HCT116 (cell line): ENCODE results near the gene PCDHB14. TPM values are rescaled to one million over a fixed set of nuclear protein-coding genes. Genes with fewer than 3 reads are reported as not detected.

ENCODE experiments used
- ATAC-seq: fragments of 200-7000 bp; cut with Tn5 transposase; 2 replicates; pipeline ENCODE4 v1.9.1; 2020; ENCODE audit warnings: mild to moderate bottlenecking, moderate library complexity
- BruUV-seq: library from RNA; stranded (reverse); fragments of 400-500 nt; replicated peaks from 2 replicates; lab custom pipeline; 2021; lab: Mats Ljungman, UMichigan
- CTCF ChIA-PET: fragments of 300-600 bp; sonication (Branson Sonifier 250); formaldehyde crosslinking; loops from one replicate; lab custom pipeline; 2021; ENCODE audit warnings: antibody characterized with exemption; lab: Charles Lee
- POLR2A ChIA-PET: fragments of 300-600, 350-600 bp; sonication (Branson Sonifier 250); formaldehyde crosslinking; loops from one replicate; lab custom pipeline; 2021; ENCODE audit warnings: antibody characterized with exemption; lab: Charles Lee
- RAD21 ChIA-PET, 2 experiments: fragments of 300-600 bp; sonication (Branson Sonifier 250); formaldehyde crosslinking; loops; one replicate each; lab custom pipeline; 2023; ENCODE audit warnings: low total read pairs in 2 of 2; ENCODE audit not compliant: uncharacterized antibody in 2 of 2, unreplicated experiment in 2 of 2, low non-redundant PET in 1 of 2; lab: Charles Lee
- DNase-seq: peaks from one replicate; pipeline ENCODE4 v3.0.0-alpha.2; 2010; ENCODE audit warnings: low read depth, low spot score
- H2AFZ ChIP-seq: fragments of 200-600 bp; shearing (Covaris generic), sonication (generic); 2 replicates; pipeline ENCODE4 v1.6.1; 2017; ENCODE audit warnings: low read depth, mixed run types, mixed read lengths, antibody characterized with exemption, low read length; ENCODE audit not compliant: poor library complexity, severe bottlenecking
- H3K27ac ChIP-seq: 2 replicates; pipeline ENCODE4 v1.5.1; 2012; ENCODE audit warnings: low read depth, low read length
- H3K27me3 ChIP-seq: fragments of 200-600 bp; sonication (generic); 2 replicates; pipeline ENCODE4 v1.6.1; 2016; ENCODE audit warnings: mixed run types, low read length, mixed read lengths; ENCODE audit not compliant: insufficient read depth
- H3K36me3 ChIP-seq, 2 experiments: fragments of 200-500 bp in 1 of 2; fragments of 200-600 bp in 1 of 2; sonication (Bioruptor generic) in 1 of 2; sonication (generic) in 1 of 2; 2 replicates each; pipeline versions ENCODE4 v1.5.1 to v1.6.1; 2014 to 2016; ENCODE audit warnings: low read length in 2 of 2, inconsistent platforms in 1 of 2, mixed read lengths in 1 of 2, mixed run types in 1 of 2; ENCODE audit not compliant: insufficient read depth in 2 of 2, control insufficient read depth in 1 of 2
- H3K4me1 ChIP-seq, 2 experiments: fragments of 200-600 bp in 1 of 2; sonication (generic) in 1 of 2; 2 replicates each; pipeline versions ENCODE4 v1.5.1 to v1.6.1; 2012 to 2017; ENCODE audit warnings: low read length in 2 of 2, inconsistent platforms in 1 of 2, mild to moderate bottlenecking in 1 of 2, mixed read lengths in 1 of 2, mixed run types in 1 of 2, moderate library complexity in 1 of 2; ENCODE audit not compliant: insufficient read depth in 2 of 2, control insufficient read depth in 1 of 2
- H3K4me2 ChIP-seq: fragments of 200-600 bp; sonication (generic); 2 replicates; pipeline ENCODE4 v1.6.1; 2017; ENCODE audit warnings: mixed run types, low read length, mixed read lengths
- H3K4me3 ChIP-seq, 2 experiments: fragments of 200-600 bp in 1 of 2; sonication (generic) in 1 of 2; replicated peaks in 1 of 2; 2 replicates each; pipeline ENCODE4 v1.5.1; 2011 to 2016; ENCODE audit warnings: low read length in 2 of 2, control low read depth in 1 of 2, low read depth in 1 of 2, mild to moderate bottlenecking in 1 of 2, mixed read lengths in 1 of 2, mixed run types in 1 of 2
- H3K79me2 ChIP-seq: fragments of 200-600 bp; sonication (generic); 2 replicates; pipeline ENCODE4 v1.6.1; 2017; ENCODE audit warnings: mild to moderate bottlenecking, mixed run types, low read length, moderate library complexity, mixed read lengths; ENCODE audit not compliant: insufficient read depth
- H3K9ac ChIP-seq: fragments of 200-600 bp; sonication (generic); 2 replicates; pipeline ENCODE4 v1.6.1; 2016; ENCODE audit warnings: low read length, mixed read lengths
- H3K9me2 ChIP-seq: fragments of 200-600 bp; sonication (generic), shearing (Covaris generic); 2 replicates; pipeline ENCODE4 v1.6.1; 2017; ENCODE audit warnings: mixed run types, mild to moderate bottlenecking, moderate library complexity; ENCODE audit not compliant: insufficient read depth
- H3K9me3 ChIP-seq, 2 experiments: fragments of 200-500 bp in 1 of 2; fragments of 200-600 bp in 1 of 2; sonication (Bioruptor generic) in 1 of 2; sonication (generic) in 1 of 2; 2 replicates each; pipeline ENCODE4 v1.6.1; 2014 to 2017; ENCODE audit warnings: low read length in 2 of 2, mixed read lengths in 2 of 2, inconsistent platforms in 1 of 2, low read depth in 1 of 2, mild to moderate bottlenecking in 1 of 2, mixed run types in 1 of 2, moderate library complexity in 1 of 2; ENCODE audit not compliant: control insufficient read depth in 1 of 2, insufficient read depth in 1 of 2
- H4K20me1 ChIP-seq: fragments of 200-600 bp; sonication (generic), shearing (Covaris generic); 2 replicates; pipeline ENCODE4 v1.6.1; 2017; ENCODE audit warnings: mixed run types, mild to moderate bottlenecking, moderate library complexity; ENCODE audit not compliant: insufficient read depth
- CBX3 ChIP-seq: IDR thresholded peaks from 2 replicates; pipeline ENCODE4 v1.6.1; 2012; ENCODE audit warnings: low read depth
- CEBPB ChIP-seq: IDR thresholded peaks from 2 replicates; pipeline ENCODE4 v1.6.1; 2012; ENCODE audit warnings: low read depth
- ELF1 ChIP-seq: IDR thresholded peaks from 2 replicates; pipeline ENCODE4 v1.6.1; 2012; ENCODE audit warnings: low read depth, borderline replicate concordance
- EZH2 ChIP-seq: fragments of 200-600 bp; sonication (generic); IDR thresholded peaks from 2 replicates; pipeline ENCODE4 v1.6.1; 2017; ENCODE audit warnings: antibody characterized with exemption, mixed run types
- EZH2phosphoT487 ChIP-seq: fragments of 200-600 bp; IDR thresholded peaks from 2 replicates; pipeline ENCODE4 v1.6.1; 2018; ENCODE audit warnings: antibody characterized with exemption, borderline replicate concordance
- FOSL1 ChIP-seq: IDR thresholded peaks from 2 replicates; pipeline ENCODE4 v1.6.1; 2012; ENCODE audit warnings: low read depth
- POLR2A ChIP-seq: IDR thresholded peaks from 2 replicates; pipeline ENCODE4 v1.7.0; 2011; ENCODE audit warnings: borderline replicate concordance; ENCODE audit not compliant: insufficient read depth, insufficient read length; ENCODE audit errors: extremely low read depth
- RAD21 ChIP-seq: IDR thresholded peaks from 2 replicates; pipeline ENCODE4 v1.6.1; 2012; ENCODE audit warnings: low read depth, mild to moderate bottlenecking
- SIN3A ChIP-seq: IDR thresholded peaks from 2 replicates; pipeline ENCODE4 v1.6.1; 2012; ENCODE audit warnings: low read depth
- YY1 ChIP-seq: IDR thresholded peaks from 2 replicates; pipeline ENCODE4 v1.6.1; 2011; ENCODE audit warnings: low read length, low read depth, moderate library complexity, mild to moderate bottlenecking; ENCODE audit not compliant: insufficient replicate concordance; ENCODE audit errors: extremely low read depth
- ZFX ChIP-seq: fragments of 450-650 bp; IDR thresholded peaks from 2 replicates; pipeline ENCODE4 v1.6.1; 2017
- ZNF274 ChIP-seq: fragments of 200-500 bp; sonication (Bioruptor generic); IDR thresholded peaks from 2 replicates; pipeline ENCODE4 v1.6.1; 2014; ENCODE audit warnings: mild to moderate bottlenecking, low read depth, low read length, inconsistent platforms
- intact Hi-C: fragments of 100-400 bp; cut with micrococcal nuclease; formaldehyde crosslinking; loops from 2 replicates; pipeline ENCODE4 v1.10.0; 2022
- total RNA-seq: library from RNA; stranded (reverse); gene quantifications from one replicate; pipeline ENCODE4 v1.2.1, GENCODE V29; 2021; ENCODE audit not compliant: unreplicated experiment
- TF ChIP-seq, protein P1 (sequence below): IDR thresholded peaks from 2 replicates; pipeline ENCODE4 v1.6.1; 2012
- TF ChIP-seq, protein P2 (sequence below): IDR thresholded peaks from 2 replicates; pipeline ENCODE4 v1.6.1; 2011; ENCODE audit warnings: mild to moderate bottlenecking, low read length, moderate library complexity; ENCODE audit not compliant: insufficient replicate concordance; ENCODE audit errors: extremely low read depth
- TF ChIP-seq, protein P3 (sequence below): IDR thresholded peaks from 2 replicates; pipeline ENCODE4 v1.6.1; 2012; ENCODE audit warnings: low read depth
- TF ChIP-seq, protein P4 (sequence below): IDR thresholded peaks from 2 replicates; pipeline ENCODE4 v1.6.1; 2012

The PCDHB14 gene
- total RNA-seq, 1 experiment from 2014 or later, result 0.27 TPM

GRCh38 chr5:141241496-141241895 lies 18.4 kb downstream of the PCDHB14 start:
- intact Hi-C loops, result no loop called here

More at GRCh38 chr5:141241496-141241895, 18.4 kb downstream of the PCDHB14 start:
- ChIA-PET RAD21 (no interaction called here), POLR2A (no interaction called here)
- Histone ChIP-seq H3K9me2 (no peaks in the 10 kb centered on the region), H3K4me3 (no peak overlapping the region), H3K27ac (no peak overlapping the region), H3K9ac (no peak overlapping the region)
- no peak for TF ChIP-seq ELF1
- no peak for TF ChIP-seq CBX3
- no peak for TF ChIP-seq ZNF274
- TF ChIP-seq, protein P1, sequence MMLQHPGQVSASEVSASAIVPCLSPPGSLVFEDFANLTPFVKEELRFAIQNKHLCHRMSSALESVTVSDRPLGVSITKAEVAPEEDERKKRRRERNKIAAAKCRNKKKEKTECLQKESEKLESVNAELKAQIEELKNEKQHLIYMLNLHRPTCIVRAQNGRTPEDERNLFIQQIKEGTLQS, result no peak
- TF ChIP-seq FOSL1, result no peak
- no peak for TF ChIP-seq EZH2
- no peak for TF ChIP-seq RAD21
- TF ChIP-seq, protein P2, sequence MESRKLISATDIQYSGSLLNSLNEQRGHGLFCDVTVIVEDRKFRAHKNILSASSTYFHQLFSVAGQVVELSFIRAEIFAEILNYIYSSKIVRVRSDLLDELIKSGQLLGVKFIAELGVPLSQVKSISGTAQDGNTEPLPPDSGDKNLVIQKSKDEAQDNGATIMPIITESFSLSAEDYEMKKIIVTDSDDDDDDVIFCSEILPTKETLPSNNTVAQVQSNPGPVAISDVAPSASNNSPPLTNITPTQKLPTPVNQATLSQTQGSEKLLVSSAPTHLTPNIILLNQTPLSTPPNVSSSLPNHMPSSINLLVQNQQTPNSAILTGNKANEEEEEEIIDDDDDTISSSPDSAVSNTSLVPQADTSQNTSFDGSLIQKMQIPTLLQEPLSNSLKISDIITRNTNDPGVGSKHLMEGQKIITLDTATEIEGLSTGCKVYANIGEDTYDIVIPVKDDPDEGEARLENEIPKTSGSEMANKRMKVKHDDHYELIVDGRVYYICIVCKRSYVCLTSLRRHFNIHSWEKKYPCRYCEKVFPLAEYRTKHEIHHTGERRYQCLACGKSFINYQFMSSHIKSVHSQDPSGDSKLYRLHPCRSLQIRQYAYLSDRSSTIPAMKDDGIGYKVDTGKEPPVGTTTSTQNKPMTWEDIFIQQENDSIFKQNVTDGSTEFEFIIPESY, result no peak
- TF ChIP-seq CEBPB, result no peak
- no peak for TF ChIP-seq SIN3A
- no peak for TF ChIP-seq EZH2phosphoT487
- no peak for TF ChIP-seq POLR2A
- no peak for TF ChIP-seq ZFX
- no peak for TF ChIP-seq YY1
- TF ChIP-seq, protein P3, sequence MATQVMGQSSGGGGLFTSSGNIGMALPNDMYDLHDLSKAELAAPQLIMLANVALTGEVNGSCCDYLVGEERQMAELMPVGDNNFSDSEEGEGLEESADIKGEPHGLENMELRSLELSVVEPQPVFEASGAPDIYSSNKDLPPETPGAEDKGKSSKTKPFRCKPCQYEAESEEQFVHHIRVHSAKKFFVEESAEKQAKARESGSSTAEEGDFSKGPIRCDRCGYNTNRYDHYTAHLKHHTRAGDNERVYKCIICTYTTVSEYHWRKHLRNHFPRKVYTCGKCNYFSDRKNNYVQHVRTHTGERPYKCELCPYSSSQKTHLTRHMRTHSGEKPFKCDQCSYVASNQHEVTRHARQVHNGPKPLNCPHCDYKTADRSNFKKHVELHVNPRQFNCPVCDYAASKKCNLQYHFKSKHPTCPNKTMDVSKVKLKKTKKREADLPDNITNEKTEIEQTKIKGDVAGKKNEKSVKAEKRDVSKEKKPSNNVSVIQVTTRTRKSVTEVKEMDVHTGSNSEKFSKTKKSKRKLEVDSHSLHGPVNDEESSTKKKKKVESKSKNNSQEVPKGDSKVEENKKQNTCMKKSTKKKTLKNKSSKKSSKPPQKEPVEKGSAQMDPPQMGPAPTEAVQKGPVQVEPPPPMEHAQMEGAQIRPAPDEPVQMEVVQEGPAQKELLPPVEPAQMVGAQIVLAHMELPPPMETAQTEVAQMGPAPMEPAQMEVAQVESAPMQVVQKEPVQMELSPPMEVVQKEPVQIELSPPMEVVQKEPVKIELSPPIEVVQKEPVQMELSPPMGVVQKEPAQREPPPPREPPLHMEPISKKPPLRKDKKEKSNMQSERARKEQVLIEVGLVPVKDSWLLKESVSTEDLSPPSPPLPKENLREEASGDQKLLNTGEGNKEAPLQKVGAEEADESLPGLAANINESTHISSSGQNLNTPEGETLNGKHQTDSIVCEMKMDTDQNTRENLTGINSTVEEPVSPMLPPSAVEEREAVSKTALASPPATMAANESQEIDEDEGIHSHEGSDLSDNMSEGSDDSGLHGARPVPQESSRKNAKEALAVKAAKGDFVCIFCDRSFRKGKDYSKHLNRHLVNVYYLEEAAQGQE, result no peak
- TF ChIP-seq, protein P4, sequence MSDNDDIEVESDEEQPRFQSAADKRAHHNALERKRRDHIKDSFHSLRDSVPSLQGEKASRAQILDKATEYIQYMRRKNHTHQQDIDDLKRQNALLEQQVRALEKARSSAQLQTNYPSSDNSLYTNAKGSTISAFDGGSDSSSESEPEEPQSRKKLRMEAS, result no peak
- TF ChIP-seq, all 23 proteins: peak for 0
- Histone ChIP-seq H3K9me3 (peaks cover 0 to 3% of the 10 kb centered on the region in 2 experiments; a peak in 2 of 4 replicates), H3K36me3 (no peaks in the 10 kb centered on the region), H3K27me3 (no peaks in the 10 kb centered on the region), H4K20me1 (no peaks in the 10 kb centered on the region), H3K4me1 (no peaks in the 10 kb centered on the region), H2AFZ (no peak overlapping the region), H3K4me2 (no peak overlapping the region), H3K79me2 (no peaks in the 10 kb centered on the region)
- DNase-seq (no peak), ATAC-seq (no peak)
- CTCF ChIA-PET, result no interaction called here
- no TSS peak for BruUV-seq
